GM18520 (cell line): ENCODE data around the gene GRP.
"Not testable (repeated sequence)": the region's sequence is repeated elsewhere in the genome, so short reads cannot be mapped to it uniquely, and the experiment has no call there.

Source experiments
- ATAC-seq: cut with Tn5 transposase; IDR thresholded peaks from one replicate; pipeline ENCODE4 v1.9.1; 2021; ENCODE audit not compliant: unreplicated experiment

GRP gene

GRCh38 chr18:59228351-59228750 lies 8.4 kb downstream of the GRP start:
- ATAC-seq = no peak

DNA sequence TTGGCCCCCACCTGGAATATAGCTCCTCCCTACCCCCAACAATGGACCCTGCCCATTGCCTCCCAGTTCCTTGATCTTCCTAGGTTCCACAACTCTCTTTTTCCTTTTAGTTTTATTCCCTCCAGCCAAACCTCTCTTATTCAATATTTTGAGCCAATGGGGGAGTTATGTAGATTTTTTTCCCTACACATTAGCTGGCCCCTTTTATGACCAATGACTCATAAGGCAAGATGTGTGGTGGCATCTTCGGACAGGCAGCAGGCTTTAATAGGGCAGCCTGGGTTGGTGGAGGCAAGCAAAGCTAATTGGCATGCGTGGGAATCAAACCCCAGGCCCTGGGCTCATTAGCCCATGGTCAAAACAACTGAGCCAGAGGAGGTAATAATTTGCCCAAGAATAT lies 9.2 kb downstream of the GRP start:
- no peak for ATAC-seq

DNA sequence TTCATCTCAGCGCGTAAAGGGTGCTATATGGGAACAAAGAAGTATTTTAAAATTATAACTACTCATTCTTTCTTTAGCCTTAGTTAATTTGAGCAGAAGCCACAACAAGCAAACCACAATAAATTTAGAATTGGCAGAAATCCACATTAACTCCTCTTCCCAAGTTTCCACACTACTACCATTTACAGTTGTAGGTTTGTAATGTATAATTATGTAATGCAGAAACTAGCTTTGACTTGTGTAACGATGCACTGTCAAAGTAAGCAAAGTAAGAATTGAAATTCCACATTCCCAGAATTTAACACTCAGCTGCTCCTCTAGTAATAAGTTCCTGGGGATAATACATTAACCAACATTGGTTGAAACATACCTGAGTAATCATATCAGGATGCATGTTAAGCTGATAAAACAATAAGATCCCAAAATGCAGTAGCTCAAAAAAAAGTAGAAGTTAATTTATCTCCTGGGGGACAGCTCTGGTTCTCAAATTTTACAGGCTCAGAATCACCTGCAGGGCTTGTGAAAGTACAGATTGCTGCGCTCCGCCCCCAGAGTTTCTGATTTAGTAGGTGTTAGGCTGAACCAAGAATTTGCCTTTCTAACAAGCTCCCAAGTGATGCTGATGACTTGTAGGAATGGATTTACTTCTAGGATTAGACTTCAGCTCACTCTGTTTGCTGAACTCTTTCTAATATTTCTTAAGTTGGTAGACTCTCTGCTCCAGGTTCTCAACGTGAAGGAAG lies 9.9 kb downstream of the GRP start:
- no peak for ATAC-seq

DNA sequence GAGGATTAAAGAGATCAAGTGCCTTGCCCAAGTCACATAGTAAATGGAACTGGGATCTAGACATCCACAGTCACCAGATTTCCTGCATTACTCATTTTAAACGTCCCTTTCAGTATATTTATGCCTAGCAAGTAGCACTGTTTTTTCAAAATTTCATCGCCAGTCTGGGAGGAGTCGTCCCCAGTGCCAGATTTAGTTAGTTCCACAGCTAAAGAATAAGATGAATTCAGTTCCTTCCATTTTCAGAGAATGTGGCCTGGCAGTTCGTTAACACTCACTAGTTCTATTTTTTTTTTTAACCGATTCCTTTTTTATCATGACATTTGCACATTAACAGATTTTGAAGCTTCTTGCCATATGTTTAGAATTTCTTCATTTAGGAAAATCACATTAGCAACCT lies 11.2 kb downstream of the GRP start:
- no peak for ATAC-seq

GRCh38 chr18:59231877-59232276 lies 11.9 kb downstream of the GRP start:
- ATAC-seq = no peak

DNA sequence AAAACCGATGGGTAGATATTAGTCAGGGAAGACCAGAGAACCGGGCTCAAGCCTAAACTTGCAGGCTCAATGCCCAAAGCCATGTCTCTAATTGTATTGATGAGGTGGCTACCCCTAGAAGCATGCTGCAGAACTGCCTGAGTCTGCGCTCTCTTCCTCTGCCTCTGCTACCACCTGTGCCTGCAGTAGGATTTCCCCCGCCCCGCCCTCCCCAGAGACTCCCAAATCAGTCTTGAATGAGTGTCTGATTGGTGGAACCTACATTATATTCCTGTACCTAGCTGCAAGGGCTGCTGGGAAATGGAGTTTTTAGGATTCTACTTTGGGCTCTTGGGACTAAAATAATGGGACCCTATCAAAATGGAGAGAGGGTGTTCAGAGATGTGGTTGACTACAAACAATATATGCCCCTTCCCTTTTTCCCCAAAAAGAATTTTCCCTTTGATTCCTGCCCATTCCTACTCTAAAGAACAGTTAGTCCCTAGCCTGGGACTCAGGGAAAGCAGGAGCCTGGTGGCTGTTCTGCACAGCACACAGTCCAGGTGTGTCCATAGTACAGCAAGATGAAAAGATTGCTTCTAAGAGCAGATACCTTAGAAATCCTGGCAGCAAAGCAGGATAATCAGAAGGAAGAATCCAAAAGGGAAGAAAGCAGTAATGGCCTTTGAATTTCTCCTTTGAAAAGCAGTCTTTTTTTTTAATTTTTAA lies 12.5 kb downstream of the GRP start:
- no peak for ATAC-seq

- ATAC-seq = no peak
Observed at GRCh38 chr18:59233017-59233410, 13.1 kb downstream of the GRP start.

GRCh38 chr18:59238385-59238784 lies 18.4 kb downstream of the GRP start:
- ATAC-seq = no peak

DNA sequence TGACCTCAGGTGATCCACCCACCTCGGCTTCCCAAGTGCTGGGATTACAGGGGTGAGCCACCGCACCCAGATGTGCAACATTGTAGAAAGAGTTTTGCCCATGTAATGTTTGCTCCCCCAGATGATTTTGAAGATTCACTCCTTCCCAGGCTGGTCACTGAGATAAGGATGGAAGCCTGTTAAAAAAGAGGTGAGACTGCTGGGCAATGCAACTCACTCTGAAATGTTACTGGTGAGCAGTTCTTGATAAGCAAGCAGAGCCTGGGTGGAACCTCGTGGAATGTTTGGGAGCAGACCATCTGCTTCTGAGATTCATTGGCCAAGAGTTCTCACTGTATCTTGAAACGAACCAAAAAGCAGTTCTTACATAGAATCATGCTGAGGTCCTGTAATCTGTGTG lies 19.7 kb downstream of the GRP start:
- ATAC-seq = no peak

DNA sequence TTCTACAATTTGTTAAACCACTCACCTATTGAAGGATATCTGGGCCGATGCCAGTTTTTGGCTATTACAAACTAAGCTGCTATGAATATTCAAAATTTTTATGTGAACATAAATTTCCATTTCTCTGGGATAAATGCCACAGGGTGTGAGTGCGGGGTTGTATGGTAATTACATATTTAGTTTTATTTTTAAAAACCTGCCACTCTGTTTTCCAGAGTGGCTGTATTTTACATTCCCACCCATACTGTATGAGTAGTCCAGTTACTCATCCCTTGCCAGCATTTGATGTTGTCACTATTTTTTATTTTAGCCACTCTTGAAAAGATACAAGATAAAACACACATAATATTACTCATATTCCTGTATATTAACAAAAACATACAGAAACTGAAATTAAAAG lies 22.9 kb downstream of the GRP start:
- no peak for ATAC-seq

DNA sequence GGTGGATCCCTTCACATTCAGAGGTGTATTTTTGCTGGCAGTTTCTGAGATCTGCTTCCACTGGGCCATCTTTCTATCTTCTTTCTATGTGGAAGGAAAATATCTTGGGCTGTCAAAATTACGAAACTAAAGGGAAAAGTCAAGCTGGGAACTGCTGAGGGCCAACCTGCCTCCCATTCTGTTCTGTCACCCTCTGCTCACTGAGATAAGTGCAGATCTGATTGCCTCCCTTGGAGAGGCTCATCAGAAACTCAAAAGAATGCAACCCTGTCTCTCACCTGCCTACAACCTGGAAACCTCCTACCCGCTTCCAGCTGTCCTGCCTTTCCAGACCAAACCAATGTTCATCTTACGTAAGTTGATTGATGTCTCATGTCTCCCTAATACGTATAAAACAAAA lies 26.8 kb downstream of the GRP start:
- ATAC-seq = no peak

DNA sequence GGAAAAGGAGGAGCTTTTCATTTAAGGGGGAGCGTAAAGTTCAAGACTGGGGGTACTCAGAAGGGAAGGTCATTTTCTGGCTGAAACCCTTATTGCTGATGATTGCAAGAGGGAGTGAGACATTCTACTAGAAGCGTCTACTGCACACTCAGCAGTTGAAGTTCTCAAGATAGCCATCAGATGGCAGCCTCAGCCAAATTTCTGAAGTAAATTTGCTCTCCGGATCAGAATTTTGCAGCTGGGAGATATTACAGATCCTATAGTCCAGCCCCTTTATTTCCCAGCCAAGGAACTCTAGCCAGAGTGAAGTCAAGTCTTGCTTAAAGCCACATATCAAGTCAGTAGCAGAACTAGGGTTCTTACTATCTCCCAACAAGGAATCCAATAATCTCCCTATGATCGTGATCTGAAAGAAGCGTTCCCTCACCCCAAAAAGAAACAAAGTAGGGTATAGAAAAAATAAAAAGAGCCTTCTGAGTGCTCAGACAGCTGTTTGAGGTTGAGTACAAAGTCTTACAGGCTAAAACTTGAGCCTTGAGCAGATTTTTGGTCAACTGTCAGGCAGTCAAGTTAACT lies 29.3 kb downstream of the GRP start:
- no peak for ATAC-seq

GRCh38 chr18:59255491-59255890 lies 35.5 kb downstream of the GRP start:
- not testable (repeated sequence) for ATAC-seq

GRCh38 chr18:59261842-59262241 lies 41.9 kb downstream of the GRP start:
- ATAC-seq = not testable (repeated sequence)

- not testable (repeated sequence) for ATAC-seq
Observed at GRCh38 chr18:59262243-59262642, 42.3 kb downstream of the GRP start.

- no peak for ATAC-seq
Observed at GRCh38 chr18:59263661-59264060, 43.7 kb downstream of the GRP start.

DNA sequence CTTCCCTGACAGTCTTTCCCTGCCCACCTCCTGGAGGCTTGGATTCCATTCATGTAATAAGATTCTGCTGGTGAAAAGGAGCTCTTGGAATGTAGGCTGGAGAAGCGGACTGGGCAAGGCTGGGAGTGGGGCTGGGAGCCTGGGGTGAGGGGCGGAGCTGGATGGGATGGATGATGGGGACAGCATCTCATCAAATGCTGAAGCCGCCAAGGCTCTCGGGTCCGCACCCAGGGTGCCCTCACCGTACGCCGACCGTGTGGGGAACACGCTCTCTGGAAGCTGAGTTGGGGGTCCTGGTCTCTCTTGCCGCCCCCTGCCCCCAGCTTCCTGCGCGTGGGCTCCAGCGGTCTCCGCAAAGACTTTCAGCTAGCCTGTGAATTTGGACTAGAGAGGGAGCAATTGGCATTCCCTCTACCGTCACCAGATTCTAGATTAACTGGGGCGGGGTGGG lies 44.2 kb downstream of the GRP start:
- ATAC-seq = no peak

- ATAC-seq = no peak
Observed at GRCh38 chr18:59264651-59265245, 44.8 kb downstream of the GRP start.

DNA sequence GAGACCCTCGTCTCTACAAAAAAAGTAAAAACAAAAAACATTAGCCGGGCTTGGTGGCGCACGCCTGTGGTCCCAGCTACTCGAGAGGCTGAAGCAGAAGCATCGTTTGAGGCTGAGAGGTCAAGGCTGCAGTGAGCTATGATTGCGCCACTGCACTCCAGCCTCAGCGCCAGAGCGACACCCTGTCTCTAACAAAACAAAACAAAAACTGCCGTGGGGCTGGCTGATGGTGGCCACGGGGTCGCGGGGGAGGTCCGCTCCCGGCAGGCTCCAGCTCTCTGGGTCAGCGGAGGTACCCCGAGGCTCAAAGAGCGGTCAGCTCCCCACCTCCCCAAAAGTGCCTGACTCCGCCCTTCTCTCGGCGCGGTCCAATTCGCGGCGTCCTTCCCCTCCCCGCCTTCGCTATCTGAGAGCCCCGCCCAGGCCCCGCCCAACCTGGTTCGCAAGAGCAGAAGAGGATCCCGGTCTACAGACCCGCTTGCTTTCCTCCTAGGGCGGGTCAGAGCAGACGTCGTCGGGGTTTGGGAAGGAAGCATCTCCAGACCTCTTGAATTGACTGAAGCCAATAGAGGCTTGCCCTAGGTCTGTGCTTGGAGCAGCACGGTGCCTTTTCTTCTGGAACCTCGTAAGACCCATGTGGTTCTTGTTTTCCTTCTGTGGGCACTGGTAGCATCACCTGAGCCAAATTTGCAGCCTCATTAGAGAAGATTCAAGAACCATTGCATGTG lies 45.5 kb downstream of the GRP start:
- no peak for ATAC-seq

GRCh38 chr18:59265974-59266369 lies 46.0 kb downstream of the GRP start:
- ATAC-seq = no peak

DNA sequence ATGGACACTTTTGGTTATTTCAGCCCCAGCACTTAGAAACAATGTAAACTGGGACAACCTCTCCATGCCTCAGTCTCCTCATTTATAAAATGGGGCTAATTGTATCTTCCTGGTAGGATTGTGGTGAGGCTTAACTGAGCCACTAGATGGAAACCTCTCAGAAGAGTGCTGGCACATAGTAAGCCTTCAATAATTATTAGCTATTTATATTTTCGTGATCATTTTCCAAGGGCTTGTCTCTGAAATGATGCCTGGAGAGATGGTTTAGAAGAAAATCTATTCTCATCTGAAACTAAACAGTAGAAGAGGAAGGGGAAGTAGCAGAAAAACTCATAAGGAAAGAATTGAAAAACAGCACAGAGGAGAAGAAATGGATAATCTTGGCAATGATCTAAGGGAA lies 46.5 kb downstream of the GRP start:
- ATAC-seq = no peak
